ENCODE results near the gene ZBTB46. TPM values are rescaled to one million over a fixed set of nuclear protein-coding genes. Genes with fewer than 3 reads are reported as not detected.
"Not testable (repeated sequence)": the region's sequence is repeated elsewhere in the genome, so short reads cannot be mapped to it uniquely, and the experiment has no call there.

Gene ZBTB46
- total and polyA plus RNA-seq, 9 donors = 4.1 to 55.1 (median 34.7) TPM

DNA sequence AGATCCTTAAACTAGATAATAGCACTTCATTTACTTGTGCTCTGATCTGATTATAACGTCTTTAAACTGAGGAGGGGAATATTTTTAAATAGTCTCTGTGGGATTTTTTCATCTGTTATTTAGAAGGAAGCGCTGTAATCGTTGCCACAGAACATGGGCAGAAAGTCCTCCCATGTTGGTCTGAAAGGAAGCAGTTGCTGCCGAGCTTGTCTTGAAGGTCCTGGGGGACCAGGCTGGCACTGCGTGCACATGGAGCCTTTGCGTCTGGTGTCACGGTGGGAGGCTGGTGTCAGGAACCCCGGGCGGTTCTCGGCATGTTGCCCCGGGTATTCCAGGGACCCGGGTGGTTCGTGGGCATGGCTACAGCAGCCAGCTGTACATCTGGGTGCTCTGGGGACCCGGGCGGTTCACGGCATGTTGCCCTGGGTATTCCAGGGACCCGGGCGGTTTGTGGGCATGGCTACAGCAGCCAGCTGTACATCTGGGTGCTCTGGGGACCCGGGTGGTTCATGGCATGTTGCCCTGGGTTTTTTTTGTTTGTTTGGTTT, 45.5 kb upstream of the ZBTB46 start:
- no peak overlapping the region for H3K27ac ChIP-seq
- H3K4me3 ChIP-seq = no peak overlapping the region
- 88 to 90% (median 89%) methylated on average over 19 of the region's 19 CpGs for WGBS, 3 donors
- intact Hi-C loops (cut with DNase I) = loop anchor here in 1 of 4 donors (10.0 kb wide), 1 partner anchor 342 kb away; the partner anchor contains the start of gene PTK6
- no peak for DNase-seq
- no peaks in the 10 kb centered on the region for H3K36me3 ChIP-seq
- H3K9me3 ChIP-seq = no peaks in the 10 kb centered on the region
- TF ChIP-seq, protein P1, sequence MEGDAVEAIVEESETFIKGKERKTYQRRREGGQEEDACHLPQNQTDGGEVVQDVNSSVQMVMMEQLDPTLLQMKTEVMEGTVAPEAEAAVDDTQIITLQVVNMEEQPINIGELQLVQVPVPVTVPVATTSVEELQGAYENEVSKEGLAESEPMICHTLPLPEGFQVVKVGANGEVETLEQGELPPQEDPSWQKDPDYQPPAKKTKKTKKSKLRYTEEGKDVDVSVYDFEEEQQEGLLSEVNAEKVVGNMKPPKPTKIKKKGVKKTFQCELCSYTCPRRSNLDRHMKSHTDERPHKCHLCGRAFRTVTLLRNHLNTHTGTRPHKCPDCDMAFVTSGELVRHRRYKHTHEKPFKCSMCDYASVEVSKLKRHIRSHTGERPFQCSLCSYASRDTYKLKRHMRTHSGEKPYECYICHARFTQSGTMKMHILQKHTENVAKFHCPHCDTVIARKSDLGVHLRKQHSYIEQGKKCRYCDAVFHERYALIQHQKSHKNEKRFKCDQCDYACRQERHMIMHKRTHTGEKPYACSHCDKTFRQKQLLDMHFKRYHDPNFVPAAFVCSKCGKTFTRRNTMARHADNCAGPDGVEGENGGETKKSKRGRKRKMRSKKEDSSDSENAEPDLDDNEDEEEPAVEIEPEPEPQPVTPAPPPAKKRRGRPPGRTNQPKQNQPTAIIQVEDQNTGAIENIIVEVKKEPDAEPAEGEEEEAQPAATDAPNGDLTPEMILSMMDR (IDR thresholded peaks at IDR 0.05) = no peak
- no peak for TF ChIP-seq EP300 (IDR thresholded peaks at IDR 0.05)
- no peak for TF ChIP-seq POLR2A (IDR thresholded peaks at IDR 0.05)
- no peaks in the 10 kb centered on the region for H3K27me3 ChIP-seq
- no peaks in the 10 kb centered on the region for H3K4me1 ChIP-seq (ENCODE audit: insufficient read depth)

DNA sequence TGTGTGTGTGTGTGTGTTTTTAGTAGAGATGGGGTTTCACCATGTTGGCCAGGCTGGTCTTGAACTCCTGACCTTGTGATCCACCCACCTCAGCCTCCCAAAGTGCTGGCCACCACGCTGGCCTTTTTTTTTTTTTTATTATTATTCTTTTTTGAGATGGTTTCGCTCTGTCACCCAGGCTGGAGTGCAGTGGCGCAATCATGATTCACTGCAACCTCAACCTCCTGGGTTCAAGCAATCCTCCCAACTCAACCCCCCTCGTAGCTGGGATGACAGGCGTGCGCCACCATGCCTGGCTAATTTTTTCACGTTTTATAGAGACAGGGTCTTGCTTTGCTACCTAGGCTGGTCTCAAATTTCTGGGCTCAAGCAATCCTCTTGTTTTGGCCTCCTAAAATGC, 43.2 kb upstream of the ZBTB46 start:
- intact Hi-C loops (cut with DNase I) = loop anchor here in 1 of 4 donors (10.0 kb wide), 1 partner anchor 339 kb away; the partner anchor contains the start of gene PTK6
- not testable (repeated sequence) for H3K27me3 ChIP-seq; H3K4me1 ChIP-seq (ENCODE audit: insufficient read depth); DNase-seq; H3K4me3 ChIP-seq; H3K36me3 ChIP-seq; H3K9me3 ChIP-seq; H3K27ac ChIP-seq
- WGBS, 3 donors = 87 to 92% (median 90%) methylated on average over 7 of the region's 7 CpGs

DNA sequence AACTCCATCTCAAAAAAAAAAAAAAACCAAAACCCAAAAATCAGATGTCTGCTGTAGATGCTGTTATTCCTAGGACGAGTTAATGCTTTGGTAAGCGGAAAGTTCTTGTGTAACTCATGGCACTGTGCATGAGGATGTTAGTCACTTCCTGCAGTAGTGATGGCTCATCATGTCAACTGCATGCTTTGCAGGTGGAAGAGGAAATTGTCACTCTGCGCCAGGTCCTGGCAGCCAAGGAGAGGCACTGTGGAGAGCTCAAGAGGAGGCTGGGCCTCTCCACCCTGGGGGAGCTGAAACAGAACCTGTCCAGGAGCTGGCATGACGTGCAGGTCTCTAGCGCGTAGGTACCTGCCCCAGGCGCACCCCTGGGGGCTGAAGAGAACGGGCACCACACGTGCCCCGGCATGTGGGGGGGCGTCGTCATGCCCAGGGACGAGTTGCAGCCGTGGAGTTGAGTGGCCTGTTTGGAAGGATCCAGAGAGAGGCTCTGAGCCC, 42.5 kb upstream of the ZBTB46 start:
- Histone ChIP-seq H3K27ac (no peak overlapping the region), H3K27me3 (no peaks in the 10 kb centered on the region), H3K9me3 (no peaks in the 10 kb centered on the region), H3K4me3 (no peak overlapping the region), H3K4me1 (ENCODE audit: insufficient read depth) (no peaks in the 10 kb centered on the region), H3K36me3 (no peaks in the 10 kb centered on the region)
- intact Hi-C loops (cut with DNase I) = loop anchor here in 1 of 4 donors (10.0 kb wide), 1 partner anchor 339 kb away; the partner anchor contains the start of gene PTK6
- WGBS, 3 donors = 81 to 85% (median 82%) methylated on average over 14 of the region's 14 CpGs
- no peak for DNase-seq
- TF ChIP-seq POLR2A (IDR thresholded peaks at IDR 0.05) (no peak), EP300 (IDR thresholded peaks at IDR 0.05) (no peak)
- TF ChIP-seq, protein P1 (IDR thresholded peaks at IDR 0.05) = no peak

GRCh38 chr20:63868264-63868663, 37.2 kb upstream of the ZBTB46 start:
- intact Hi-C loops (cut with DNase I) = no loop called here
- DNase-seq = no peak
- H3K4me1 ChIP-seq (ENCODE audit: insufficient read depth) = peaks cover 7% of the 10 kb centered on the region
- no peak overlapping the region for H3K4me3 ChIP-seq
- no peak overlapping the region for H3K27ac ChIP-seq
- no peaks in the 10 kb centered on the region for H3K27me3 ChIP-seq
- WGBS, 3 donors = 80 to 89% (median 88%) methylated on average over 5 of the region's 5 CpGs
- no peaks in the 10 kb centered on the region for H3K9me3 ChIP-seq
- TF ChIP-seq EP300 (IDR thresholded peaks at IDR 0.05) = no peak
- TF ChIP-seq, protein P1 (IDR thresholded peaks at IDR 0.05) = no peak
- no peak for TF ChIP-seq POLR2A (IDR thresholded peaks at IDR 0.05)
- H3K36me3 ChIP-seq = no peaks in the 10 kb centered on the region

GRCh38 chr20:63867042-63867441, 36.0 kb upstream of the ZBTB46 start:
- DNase-seq; H3K4me3 ChIP-seq; H3K9me3 ChIP-seq; intact Hi-C loops (cut with DNase I); H3K36me3 ChIP-seq; H3K4me1 ChIP-seq (ENCODE audit: insufficient read depth); H3K27ac ChIP-seq; H3K27me3 ChIP-seq: not testable (repeated sequence)
- 88 to 91% (median 89%) methylated on average over 13 of the region's 13 CpGs for WGBS, 3 donors
